Measurements from ENCODE around the gene CACHD1. TPM values are rescaled to one million over a fixed set of nuclear protein-coding genes. Genes with fewer than 3 reads are reported as not detected.

Gene CACHD1
- total RNA-seq, 4 donors from 2014 or later = 2.2 to 3.6 (median 2.9) TPM

DNA sequence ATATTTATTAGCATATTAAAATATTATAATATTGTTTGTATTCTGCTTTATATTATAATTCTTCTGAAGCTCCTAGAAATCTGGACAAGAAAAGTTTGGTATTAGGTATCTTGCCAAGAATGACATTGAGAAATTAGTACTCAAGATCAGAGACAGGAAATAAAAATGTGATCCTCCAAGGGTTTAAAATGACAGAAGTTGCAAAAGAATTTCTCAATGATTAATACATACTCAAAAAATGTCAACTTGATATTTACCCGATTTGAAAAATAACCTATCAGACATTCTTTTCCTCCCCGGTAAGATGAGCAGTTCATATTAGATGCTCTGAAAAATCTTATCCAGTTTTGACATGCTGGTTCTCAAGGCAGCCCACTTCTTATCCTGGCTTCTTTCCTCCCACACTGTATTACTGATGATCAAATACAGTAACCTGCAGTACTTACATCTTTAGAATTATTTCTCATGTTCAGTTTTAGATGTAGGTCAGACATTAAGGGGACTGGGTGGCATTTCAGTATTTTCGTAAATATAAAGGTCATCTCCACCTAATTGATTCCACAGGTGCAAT is 55.3 kb downstream of the CACHD1 start:
- TF ChIP-seq, protein P1, sequence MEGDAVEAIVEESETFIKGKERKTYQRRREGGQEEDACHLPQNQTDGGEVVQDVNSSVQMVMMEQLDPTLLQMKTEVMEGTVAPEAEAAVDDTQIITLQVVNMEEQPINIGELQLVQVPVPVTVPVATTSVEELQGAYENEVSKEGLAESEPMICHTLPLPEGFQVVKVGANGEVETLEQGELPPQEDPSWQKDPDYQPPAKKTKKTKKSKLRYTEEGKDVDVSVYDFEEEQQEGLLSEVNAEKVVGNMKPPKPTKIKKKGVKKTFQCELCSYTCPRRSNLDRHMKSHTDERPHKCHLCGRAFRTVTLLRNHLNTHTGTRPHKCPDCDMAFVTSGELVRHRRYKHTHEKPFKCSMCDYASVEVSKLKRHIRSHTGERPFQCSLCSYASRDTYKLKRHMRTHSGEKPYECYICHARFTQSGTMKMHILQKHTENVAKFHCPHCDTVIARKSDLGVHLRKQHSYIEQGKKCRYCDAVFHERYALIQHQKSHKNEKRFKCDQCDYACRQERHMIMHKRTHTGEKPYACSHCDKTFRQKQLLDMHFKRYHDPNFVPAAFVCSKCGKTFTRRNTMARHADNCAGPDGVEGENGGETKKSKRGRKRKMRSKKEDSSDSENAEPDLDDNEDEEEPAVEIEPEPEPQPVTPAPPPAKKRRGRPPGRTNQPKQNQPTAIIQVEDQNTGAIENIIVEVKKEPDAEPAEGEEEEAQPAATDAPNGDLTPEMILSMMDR (IDR thresholded peaks at IDR 0.05 in 4 of 5, conservative IDR thresholded peaks at IDR 0.05 in 1 of 5) = no peak
- H3K4me3 ChIP-seq = no peak overlapping the region
- no peak for DNase-seq
- no peaks in the 10 kb centered on the region for H3K36me3 ChIP-seq
- no peaks in the 10 kb centered on the region for H3K9me3 ChIP-seq
- ATAC-seq = peak; percentile 36 to 51
- in situ Hi-C loops (cut with MboI; ENCODE audit: low sequenced_read_pairs in 4 of 4) = no loop called here
- H3K27me3 ChIP-seq = no peaks in the 10 kb centered on the region
- intact Hi-C loops (cut with DNase I; ENCODE audit: low total_unique reads) = no loop called here
- H3K4me1 ChIP-seq = peaks cover 0 to 13% of the 10 kb centered on the region in 2 donors
- peak overlapping the region in 2 of 4 donors; percentile 13 for H3K27ac ChIP-seq

DNA sequence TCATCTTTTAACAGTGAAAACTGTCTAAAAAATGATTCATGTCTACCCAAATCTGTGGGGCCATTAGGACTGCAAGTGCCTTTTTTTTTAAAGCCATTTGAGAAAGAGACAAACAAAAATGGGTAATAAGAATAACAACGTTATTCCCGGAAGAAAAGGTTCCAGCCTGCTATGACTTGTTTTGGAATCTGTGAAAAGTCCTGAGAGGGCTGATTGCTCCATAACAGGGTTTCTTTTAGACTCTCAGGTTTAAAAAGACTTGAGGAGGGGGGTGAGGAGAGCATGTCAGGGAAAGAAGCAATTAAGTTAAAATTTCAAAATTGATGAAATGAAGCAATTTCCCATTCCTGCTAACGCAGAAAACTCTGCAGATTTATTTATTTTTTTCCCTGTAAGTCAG is 56.4 kb downstream of the CACHD1 start:
- peak overlapping the region in 1 of 4 donors; percentile 13 for H3K27ac ChIP-seq
- in situ Hi-C loops (cut with MboI; ENCODE audit: low sequenced_read_pairs in 4 of 4) (no loop called here), intact Hi-C loops (cut with DNase I; ENCODE audit: low total_unique reads) (no loop called here)
- no peak overlapping the region for H3K4me3 ChIP-seq
- no peak for TF ChIP-seq POLR2A (IDR thresholded peaks at IDR 0.05)
- TF ChIP-seq, protein P1 (IDR thresholded peaks at IDR 0.05 in 4 of 5, conservative IDR thresholded peaks at IDR 0.05 in 1 of 5) = no peak
- no peak for DNase-seq
- H3K27me3 ChIP-seq = no peaks in the 10 kb centered on the region
- no peaks in the 10 kb centered on the region for H3K9me3 ChIP-seq
- ATAC-seq = peak; percentile 55 to 68
- H3K36me3 ChIP-seq = no peaks in the 10 kb centered on the region
- peaks cover 0 to 15% of the 10 kb centered on the region in 2 donors for H3K4me1 ChIP-seq

DNA sequence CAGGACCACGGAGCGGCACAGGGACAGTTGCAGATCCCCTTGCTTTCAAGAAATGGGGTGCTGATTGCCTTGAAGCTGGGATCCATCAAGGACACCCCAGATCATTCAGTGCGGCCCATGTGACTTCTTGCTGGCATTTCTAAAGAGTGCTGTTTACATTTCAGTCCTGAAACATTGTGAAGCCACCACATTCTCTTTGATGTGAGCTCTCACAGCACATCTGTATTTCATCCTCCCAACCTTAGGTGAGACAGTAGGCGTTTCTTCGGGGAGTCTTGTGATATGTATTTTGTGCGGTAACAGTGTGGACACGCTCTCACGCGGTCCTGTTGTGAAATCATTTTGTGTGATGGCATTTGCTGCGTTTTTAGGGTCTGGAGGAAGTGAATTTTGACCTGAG is 57.2 kb downstream of the CACHD1 start:
- H3K27me3 ChIP-seq = no peaks in the 10 kb centered on the region
- no peak overlapping the region for H3K4me3 ChIP-seq
- ATAC-seq = no peak
- H3K36me3 ChIP-seq = no peaks in the 10 kb centered on the region
- no peak overlapping the region for H3K27ac ChIP-seq
- DNase-seq = no peak
- peaks cover 0 to 15% of the 10 kb centered on the region in 2 donors for H3K4me1 ChIP-seq
- no peaks in the 10 kb centered on the region for H3K9me3 ChIP-seq
- no peak for TF ChIP-seq POLR2A (IDR thresholded peaks at IDR 0.05)
- TF ChIP-seq, protein P1 (IDR thresholded peaks at IDR 0.05 in 4 of 5, conservative IDR thresholded peaks at IDR 0.05 in 1 of 5) = no peak
- intact Hi-C loops (cut with DNase I; ENCODE audit: low total_unique reads) (no loop called here), in situ Hi-C loops (cut with MboI; ENCODE audit: low sequenced_read_pairs in 4 of 4) (no loop called here)

DNA sequence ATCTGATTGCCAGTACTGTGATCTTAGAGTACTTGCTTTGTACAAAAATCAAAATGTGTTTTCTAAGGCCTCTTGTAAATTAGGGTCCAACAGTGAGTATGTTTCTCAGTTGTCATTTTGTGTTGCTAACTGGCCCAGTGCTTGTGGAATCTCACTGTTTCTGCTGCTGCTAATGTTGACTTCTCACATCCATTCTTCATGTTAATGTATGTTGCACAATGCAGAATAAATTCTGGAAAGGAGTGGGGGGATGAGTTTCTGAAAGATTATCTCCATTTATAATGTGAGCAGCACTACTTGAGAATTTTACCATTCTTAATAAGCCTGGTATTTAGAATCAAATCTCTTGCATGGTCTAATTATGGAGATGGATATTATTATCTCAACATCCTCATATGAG is 57.9 kb downstream of the CACHD1 start:
- Histone ChIP-seq H3K36me3 (no peaks in the 10 kb centered on the region), H3K9me3 (no peaks in the 10 kb centered on the region), H3K27me3 (no peaks in the 10 kb centered on the region), H3K4me3 (no peak overlapping the region), H3K4me1 (peaks cover 0 to 15% of the 10 kb centered on the region in 2 donors), H3K27ac (no peak overlapping the region)
- DNase-seq = no peak
- no peak for TF ChIP-seq POLR2A (IDR thresholded peaks at IDR 0.05)
- TF ChIP-seq, protein P1 (IDR thresholded peaks at IDR 0.05 in 4 of 5, conservative IDR thresholded peaks at IDR 0.05 in 1 of 5) = no peak
- no peak for ATAC-seq
- in situ Hi-C loops (cut with MboI; ENCODE audit: low sequenced_read_pairs in 4 of 4) (no loop called here), intact Hi-C loops (cut with DNase I; ENCODE audit: low total_unique reads) (no loop called here)

Measured in gastrocnemius medialis (tissue), 4 donors.